NCI-H2081 (cell line): Measurements from ENCODE around the gene TBC1D16.

Experiments used
- DNase-seq, 2 experiments: peaks; one replicate each; lab custom pipeline; 2025; lab: John Stamatoyannopoulos, UW

The TBC1D16 gene

GRCh38 chr17:79987187-79987934 lies 48.3 kb downstream of the TBC1D16 start:
- DNase-seq, result no peak

- DNase-seq, result no peak
These were observed 49.1 kb downstream of the TBC1D16 start for GRCh38 chr17:79986411-79987186.

GRCh38 chr17:79985943-79986391 lies 49.7 kb downstream of the TBC1D16 start:
- no peak for DNase-seq

GRCh38 chr17:79985361-79985942 lies 50.2 kb downstream of the TBC1D16 start:
- DNase-seq, result no peak

GRCh38 chr17:79984877-79985276 lies 50.8 kb downstream of the TBC1D16 start:
- DNase-seq, result no peak

GRCh38 chr17:79984045-79984840 lies 51.4 kb downstream of the TBC1D16 start:
- DNase-seq, result no peak

- no peak for DNase-seq
These were observed 52.2 kb downstream of the TBC1D16 start for GRCh38 chr17:79983456-79983855.

GRCh38 chr17:79982986-79983385 lies 52.7 kb downstream of the TBC1D16 start:
- DNase-seq, result no peak

GRCh38 chr17:79981661-79982101 lies 54.0 kb downstream of the TBC1D16 start:
- DNase-seq, result no peak

GRCh38 chr17:79981090-79981489 lies 54.6 kb downstream of the TBC1D16 start:
- DNase-seq, result no peak

GRCh38 chr17:79980246-79981043 lies 55.2 kb downstream of the TBC1D16 start:
- DNase-seq, result no peak

GRCh38 chr17:79979816-79980215 lies 55.9 kb downstream of the TBC1D16 start:
- DNase-seq, result no peak

- no peak for DNase-seq
These were observed 56.4 kb downstream of the TBC1D16 start for GRCh38 chr17:79979221-79979741.

GRCh38 chr17:79978548-79978855 lies 57.2 kb downstream of the TBC1D16 start:
- DNase-seq, result no peak

GRCh38 chr17:79977708-79978547 lies 57.7 kb downstream of the TBC1D16 start:
- no peak for DNase-seq

GRCh38 chr17:79977161-79977631 lies 58.5 kb downstream of the TBC1D16 start:
- no peak for DNase-seq

- no peak for DNase-seq
These were observed 59.2 kb downstream of the TBC1D16 start for GRCh38 chr17:79976451-79976850.

GRCh38 chr17:79975498-79976134 lies 60.1 kb downstream of the TBC1D16 start:
- no peak for DNase-seq
